Hepatocyte (in vitro differentiated cells): ENCODE measurements around the gene HIBCH.

ENCODE experiments used
- EZH2 ChIP-seq: fragments of 200-600 bp; sonication (generic); IDR thresholded peaks from 2 replicates; pipeline ENCODE4 v1.6.1; 2016; ENCODE audit warnings: antibody characterized with exemption, mild to moderate bottlenecking, borderline replicate concordance
- TF ChIP-seq, protein P1 (sequence below): fragments of 200-600 bp; sonication (generic); IDR thresholded peaks from 2 replicates; pipeline ENCODE4 v1.5.1; 2016; ENCODE audit warnings: antibody characterized with exemption, mild to moderate bottlenecking; ENCODE audit not compliant: poor library complexity

DNA sequence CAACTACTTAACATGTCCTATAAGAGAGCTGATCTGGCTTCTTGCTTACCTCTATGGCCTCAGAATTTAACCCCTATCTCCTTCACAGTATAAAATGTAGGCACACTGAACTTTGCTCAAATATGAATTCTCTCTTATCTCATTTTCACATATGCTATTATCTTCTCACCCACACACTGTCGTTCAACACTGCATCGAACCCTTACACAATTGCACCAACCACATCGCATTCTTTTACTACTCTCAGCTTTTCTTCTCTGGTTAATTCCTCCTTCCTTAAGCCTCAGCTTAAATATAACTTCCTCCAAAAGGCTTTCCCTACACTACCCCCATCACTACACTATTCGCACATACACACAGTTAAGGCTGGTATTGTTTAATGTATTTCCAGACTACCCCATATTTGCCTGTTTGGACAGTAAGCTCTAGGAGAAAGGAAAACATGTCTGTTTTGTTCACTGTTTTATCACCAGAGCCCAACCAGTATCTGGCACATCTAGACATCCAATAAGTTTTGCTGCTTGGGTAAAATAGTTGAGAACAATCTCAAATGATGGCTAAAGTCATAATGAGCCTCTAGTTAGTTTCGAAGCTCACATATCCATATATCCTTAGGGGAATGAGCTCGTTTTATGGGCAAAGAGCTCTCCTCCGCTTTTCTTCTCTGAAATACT lies 47.7 kb downstream of the HIBCH start:
- TF ChIP-seq, protein P1, sequence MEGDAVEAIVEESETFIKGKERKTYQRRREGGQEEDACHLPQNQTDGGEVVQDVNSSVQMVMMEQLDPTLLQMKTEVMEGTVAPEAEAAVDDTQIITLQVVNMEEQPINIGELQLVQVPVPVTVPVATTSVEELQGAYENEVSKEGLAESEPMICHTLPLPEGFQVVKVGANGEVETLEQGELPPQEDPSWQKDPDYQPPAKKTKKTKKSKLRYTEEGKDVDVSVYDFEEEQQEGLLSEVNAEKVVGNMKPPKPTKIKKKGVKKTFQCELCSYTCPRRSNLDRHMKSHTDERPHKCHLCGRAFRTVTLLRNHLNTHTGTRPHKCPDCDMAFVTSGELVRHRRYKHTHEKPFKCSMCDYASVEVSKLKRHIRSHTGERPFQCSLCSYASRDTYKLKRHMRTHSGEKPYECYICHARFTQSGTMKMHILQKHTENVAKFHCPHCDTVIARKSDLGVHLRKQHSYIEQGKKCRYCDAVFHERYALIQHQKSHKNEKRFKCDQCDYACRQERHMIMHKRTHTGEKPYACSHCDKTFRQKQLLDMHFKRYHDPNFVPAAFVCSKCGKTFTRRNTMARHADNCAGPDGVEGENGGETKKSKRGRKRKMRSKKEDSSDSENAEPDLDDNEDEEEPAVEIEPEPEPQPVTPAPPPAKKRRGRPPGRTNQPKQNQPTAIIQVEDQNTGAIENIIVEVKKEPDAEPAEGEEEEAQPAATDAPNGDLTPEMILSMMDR: no peak
- TF ChIP-seq EZH2: no peak
